ENCODE measurements around the gene LRR1. TPM values are rescaled to one million over a fixed set of nuclear protein-coding genes. Genes with fewer than 3 reads are reported as not detected.

The LRR1 gene, protein sequence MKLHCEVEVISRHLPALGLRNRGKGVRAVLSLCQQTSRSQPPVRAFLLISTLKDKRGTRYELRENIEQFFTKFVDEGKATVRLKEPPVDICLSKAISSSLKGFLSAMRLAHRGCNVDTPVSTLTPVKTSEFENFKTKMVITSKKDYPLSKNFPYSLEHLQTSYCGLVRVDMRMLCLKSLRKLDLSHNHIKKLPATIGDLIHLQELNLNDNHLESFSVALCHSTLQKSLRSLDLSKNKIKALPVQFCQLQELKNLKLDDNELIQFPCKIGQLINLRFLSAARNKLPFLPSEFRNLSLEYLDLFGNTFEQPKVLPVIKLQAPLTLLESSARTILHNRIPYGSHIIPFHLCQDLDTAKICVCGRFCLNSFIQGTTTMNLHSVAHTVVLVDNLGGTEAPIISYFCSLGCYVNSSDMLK
- 48.4 and 48.7 TPM in 2 replicates for total RNA-seq

DNA sequence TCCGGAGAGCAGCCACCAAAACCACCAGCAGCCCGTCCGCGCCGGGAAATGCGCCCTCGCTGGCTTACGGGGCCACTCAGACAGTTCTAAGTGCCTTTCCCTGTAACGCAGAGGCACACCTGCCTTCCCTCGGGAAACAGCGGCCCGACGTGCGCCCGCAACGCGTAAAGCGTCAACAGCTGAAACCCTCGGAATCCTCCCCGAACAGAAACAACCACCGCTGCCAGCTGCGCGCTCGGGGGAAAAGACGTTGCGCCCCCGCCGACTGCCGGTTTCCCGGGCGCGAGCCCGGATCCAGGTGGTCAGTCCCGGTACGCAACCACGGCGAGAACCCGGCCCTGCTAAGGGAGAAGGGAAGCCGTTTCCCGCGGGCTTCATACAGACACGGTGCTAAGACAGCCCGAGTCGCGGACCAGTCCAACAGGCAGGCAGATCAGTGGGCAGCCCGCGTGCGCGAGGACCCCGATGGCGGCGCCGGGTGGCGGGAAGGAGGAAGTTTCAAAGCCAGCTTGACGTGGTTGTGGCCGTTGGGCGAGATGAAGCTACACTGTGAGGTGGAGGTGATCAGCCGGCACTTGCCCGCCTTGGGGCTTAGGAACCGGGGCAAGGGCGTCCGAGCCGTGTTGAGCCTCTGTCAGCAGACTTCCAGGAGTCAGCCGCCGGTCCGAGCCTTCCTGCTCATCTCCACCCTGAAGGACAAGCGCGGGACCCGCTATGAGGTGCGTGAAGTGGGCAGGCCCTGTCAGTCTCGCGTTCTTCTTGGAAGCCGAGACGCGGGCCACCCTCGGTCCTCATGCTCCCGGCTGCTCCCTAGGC lies at the start of gene LRR1:
LRR1 (plus strand) TSS at position 456 of the 816 bp plus-strand sequence; CDS start at position 537, 81 bp downstream.
- intact Hi-C loops (cut with micrococcal nuclease): loop anchor here (1.0 kb wide), 3 partner anchors 12 to 36 kb away; partner anchors contain the start of genes MGAT2, RPL36AL and RPS29

GRCh38 chr14:49549446-49549845 lies 49.3 kb upstream of the LRR1 start:
- intact Hi-C loops (cut with micrococcal nuclease): no loop called here

DNA sequence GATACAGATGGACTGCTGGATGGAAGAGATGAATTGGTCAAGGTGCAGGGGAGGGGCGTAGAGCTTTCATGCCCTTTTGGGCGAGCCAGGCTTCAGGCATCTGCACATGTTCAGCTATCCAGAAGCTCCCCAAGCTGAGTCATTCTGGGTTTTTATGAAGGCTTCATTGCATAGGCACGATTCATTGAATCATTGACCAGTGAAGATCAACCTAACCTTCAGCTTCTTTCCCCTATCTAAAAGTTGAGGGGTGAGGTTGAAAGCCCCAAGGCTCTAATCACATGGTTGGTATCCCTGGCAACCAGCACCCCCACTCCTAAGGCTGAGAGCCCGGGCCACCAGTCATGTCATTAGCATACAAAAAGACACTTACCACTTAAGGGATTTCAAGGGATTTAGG lies 48.9 kb upstream of the LRR1 start:
- intact Hi-C loops (cut with micrococcal nuclease): no loop called here

GRCh38 chr14:49550286-49551184 lies 48.2 kb upstream of the LRR1 start:
- intact Hi-C loops (cut with micrococcal nuclease): no loop called here

GRCh38 chr14:49551569-49551968 lies 47.2 kb upstream of the LRR1 start:
- intact Hi-C loops (cut with micrococcal nuclease): no loop called here

DNA sequence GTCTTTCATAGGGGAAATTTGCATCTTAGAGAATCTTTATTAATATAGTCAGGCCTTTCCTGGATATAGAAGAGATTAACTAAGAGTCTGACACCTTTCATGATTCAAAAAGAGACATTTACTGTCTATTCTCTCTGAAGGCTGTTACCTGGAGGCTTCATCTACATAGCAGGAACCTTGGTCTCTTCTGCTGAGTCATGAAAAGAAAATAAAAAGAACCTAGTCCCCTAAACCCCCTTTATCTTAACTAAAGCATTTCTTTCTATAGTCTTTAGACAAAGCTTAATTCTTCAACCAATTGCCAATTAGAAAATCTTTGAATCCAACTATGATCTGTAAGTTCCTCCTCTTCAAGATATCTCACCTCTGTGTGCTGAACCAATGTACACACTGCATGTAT lies 45.6 kb upstream of the LRR1 start:
- intact Hi-C loops (cut with micrococcal nuclease): no loop called here

DNA sequence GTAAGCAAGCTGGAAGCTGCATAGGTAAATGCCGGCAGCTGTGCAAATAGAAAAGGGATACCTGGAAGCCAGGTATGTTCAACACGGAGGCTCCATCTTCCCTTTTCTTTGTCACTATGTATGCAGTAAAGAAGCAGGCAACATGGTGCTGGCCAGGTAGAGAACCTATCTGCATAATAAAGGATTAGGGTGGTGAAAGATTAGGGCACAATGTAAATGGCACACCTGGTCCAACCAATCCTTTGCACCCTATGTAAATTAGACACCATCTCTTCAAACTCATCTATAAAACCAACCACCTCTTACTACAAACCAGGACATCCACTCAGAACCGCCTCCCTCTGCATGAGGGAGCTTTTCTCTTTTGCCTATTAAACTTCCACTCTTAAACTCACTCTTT lies 44.8 kb upstream of the LRR1 start:
- intact Hi-C loops (cut with micrococcal nuclease): no loop called here

GRCh38 chr14:49559979-49560768 lies 38.6 kb upstream of the LRR1 start:
- intact Hi-C loops (cut with micrococcal nuclease): no loop called here

- intact Hi-C loops (cut with micrococcal nuclease): no loop called here
Observed at GRCh38 chr14:49566714-49567113, 32.0 kb upstream of the LRR1 start.

GRCh38 chr14:49569281-49569680 lies 29.5 kb upstream of the LRR1 start:
- intact Hi-C loops (cut with micrococcal nuclease): no loop called here

DNA sequence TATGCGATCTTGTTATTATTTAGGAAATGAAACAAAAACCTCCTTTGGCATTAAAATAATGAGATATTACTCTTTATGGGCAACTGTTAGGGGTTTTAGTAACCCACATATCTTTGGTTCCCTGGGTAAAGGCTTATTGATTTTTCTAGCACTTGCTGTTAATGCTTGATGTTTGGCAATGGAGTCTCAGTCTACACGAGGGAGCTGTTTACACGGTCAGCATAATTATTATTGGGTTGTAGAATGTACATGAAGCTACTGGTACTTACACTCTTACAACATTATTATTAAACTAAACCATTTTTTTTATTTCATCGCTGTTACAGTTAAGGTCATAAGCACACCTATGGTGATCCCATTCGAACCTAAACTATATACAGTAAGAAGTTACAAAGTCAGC lies 24.7 kb upstream of the LRR1 start:
- intact Hi-C loops (cut with micrococcal nuclease): no loop called here

DNA sequence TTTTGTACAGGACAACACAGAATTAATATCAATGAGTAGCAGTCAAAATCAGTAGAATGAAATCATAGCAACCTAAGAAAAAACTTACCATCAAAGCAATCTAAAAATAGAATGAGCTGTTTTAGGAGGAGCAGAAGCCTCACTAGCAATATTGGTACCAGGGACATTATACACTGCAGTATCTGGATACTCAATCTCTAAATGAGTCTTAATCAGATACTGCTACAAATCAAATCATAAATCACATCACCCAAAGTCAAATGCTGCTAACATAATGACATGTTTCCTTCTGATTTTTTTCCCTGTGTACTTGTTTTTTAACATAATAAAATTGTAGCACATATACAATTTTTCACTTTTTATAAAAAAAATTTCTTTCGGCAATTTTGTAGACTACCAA lies 20.6 kb upstream of the LRR1 start:
- intact Hi-C loops (cut with micrococcal nuclease): no loop called here

DNA sequence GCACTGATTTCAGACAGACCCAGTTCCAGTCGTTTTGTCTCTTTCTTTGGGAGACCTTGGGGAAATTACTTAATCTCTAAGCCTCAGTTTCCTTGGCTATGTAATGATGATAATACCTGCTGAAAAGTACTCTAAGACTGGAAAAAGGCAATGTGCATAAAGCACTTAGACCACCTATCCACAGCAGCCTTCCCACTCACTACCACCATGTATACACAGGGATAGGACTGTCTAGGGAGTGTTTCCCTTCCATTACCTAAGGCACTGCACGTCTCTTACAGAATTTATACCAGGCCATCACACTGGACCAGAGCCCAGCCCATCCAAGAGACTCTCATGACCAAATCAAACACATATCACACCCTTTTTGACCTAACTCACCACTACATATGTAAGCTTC lies 18.9 kb upstream of the LRR1 start:
- intact Hi-C loops (cut with micrococcal nuclease): no loop called here

DNA sequence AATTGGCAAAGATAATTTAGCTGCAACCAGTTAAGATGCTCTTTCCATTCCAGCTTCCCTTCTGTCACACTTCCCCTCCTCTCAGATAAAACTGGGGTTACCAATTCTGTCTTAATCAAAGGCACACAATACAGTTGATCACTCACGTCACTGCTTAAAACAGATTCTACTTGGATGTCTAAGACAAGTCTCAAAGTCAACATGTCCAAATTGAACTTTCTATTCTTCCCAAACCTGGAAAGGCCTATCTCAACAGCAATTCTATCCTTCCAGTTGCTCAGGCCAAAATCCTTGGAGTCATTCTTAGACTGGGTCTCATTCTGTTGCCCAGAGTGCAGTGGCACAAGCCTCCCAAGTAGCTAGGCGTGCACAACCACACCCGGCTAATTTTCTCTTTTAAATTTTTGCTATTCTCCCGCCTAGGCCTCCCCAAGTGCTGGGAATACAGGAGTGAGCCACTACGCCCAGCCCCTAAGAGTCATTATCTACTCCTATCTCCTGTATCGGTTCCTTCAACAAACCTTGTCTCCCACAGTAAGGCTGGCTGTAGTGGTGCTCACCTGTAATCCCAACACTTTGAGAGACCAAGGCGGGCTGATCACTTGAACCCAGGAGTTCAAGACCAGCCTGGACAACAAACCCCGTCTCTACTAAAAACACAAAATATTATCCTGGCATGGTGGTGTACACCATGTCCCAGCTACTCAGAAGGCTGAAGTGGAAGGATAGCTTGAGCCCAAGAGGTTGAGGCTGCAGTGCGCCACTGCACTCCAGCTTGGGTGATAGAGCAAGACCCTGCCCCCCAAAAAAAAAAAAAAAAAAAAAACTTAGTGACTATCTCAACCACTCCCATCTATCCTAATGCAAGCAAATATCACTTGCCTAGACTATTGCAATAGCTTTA lies 17.3 kb upstream of the LRR1 start:
- intact Hi-C loops (cut with micrococcal nuclease): no loop called here

GRCh38 chr14:49582113-49582977 lies 16.4 kb upstream of the LRR1 start:
- intact Hi-C loops (cut with micrococcal nuclease): no loop called here

GRCh38 chr14:49583629-49584028 lies 15.1 kb upstream of the LRR1 start:
- intact Hi-C loops (cut with micrococcal nuclease): no loop called here

DNA sequence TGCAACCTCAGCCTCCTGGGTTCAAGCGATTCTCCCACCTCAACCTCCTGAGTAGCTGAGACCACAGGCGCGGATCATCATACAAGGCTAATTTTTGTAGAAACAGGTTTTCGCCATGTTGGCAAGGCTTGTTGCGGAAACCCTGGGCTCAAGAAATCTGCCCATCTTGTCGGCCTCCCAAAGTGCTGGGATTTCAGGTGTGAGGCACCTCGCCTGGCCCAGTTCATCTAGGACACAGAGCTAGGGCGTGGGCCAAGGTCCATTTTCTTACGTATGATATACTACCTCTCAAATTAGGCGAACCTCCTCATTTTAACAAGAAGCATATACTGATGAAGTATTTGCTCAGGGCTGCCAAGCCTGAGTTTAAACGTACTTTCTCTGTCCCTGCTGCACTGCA lies 14.7 kb upstream of the LRR1 start:
- intact Hi-C loops (cut with micrococcal nuclease): no loop called here

GRCh38 chr14:49584981-49585640 lies 13.6 kb upstream of the LRR1 start:
- intact Hi-C loops (cut with micrococcal nuclease): loop anchor here (5.0 kb wide), 1 partner anchor 123 kb away; no protein-coding TSS in a partner anchor
